OCI-LY1 (cell line): ENCODE data around the gene CCR9.

Experiments
- EZH2 ChIP-seq: fragments of 200-600 bp; sonication (generic), shearing (Covaris generic); IDR thresholded peaks from 2 replicates; pipeline ENCODE4 v1.8.0; 2017; ENCODE audit warnings: borderline replicate concordance, mixed run types, mild to moderate bottlenecking, antibody characterized with exemption, low read length, moderate library complexity, mixed read lengths
- TF ChIP-seq, protein P1 (sequence below): fragments of 200-600 bp; sonication (generic), shearing (Covaris generic); IDR thresholded peaks from 2 replicates; pipeline ENCODE4 v1.5.1; 2017; ENCODE audit warnings: mild to moderate bottlenecking, antibody characterized with exemption, low read length, moderate library complexity, mixed read lengths

DNA sequence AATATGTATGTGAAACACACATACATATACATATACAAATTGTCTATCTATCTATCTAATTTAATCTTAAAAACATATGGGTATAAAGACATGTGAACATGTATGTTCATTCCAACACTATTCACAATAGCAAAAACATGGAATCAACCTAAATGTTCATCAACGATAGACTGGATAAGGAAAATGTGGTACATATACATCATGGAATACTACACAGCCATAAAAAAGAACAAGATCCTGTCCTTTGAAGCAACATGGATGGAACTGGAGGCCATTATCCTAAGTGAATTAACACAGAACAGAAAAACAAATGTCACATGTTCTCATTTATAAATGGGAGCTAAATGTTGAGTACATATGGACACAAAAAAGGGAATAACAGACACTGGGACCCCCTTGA is 5.8 kb downstream of the CCR9 start:
- TF ChIP-seq, protein P1, sequence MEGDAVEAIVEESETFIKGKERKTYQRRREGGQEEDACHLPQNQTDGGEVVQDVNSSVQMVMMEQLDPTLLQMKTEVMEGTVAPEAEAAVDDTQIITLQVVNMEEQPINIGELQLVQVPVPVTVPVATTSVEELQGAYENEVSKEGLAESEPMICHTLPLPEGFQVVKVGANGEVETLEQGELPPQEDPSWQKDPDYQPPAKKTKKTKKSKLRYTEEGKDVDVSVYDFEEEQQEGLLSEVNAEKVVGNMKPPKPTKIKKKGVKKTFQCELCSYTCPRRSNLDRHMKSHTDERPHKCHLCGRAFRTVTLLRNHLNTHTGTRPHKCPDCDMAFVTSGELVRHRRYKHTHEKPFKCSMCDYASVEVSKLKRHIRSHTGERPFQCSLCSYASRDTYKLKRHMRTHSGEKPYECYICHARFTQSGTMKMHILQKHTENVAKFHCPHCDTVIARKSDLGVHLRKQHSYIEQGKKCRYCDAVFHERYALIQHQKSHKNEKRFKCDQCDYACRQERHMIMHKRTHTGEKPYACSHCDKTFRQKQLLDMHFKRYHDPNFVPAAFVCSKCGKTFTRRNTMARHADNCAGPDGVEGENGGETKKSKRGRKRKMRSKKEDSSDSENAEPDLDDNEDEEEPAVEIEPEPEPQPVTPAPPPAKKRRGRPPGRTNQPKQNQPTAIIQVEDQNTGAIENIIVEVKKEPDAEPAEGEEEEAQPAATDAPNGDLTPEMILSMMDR, result no peak
- no peak for TF ChIP-seq EZH2
